C4-2B (cell line): ENCODE results near the gene CRYGN.

Source experiments
- CTCF ChIP-seq: fragments of 450-650 bp; conservative IDR thresholded peaks from 2 replicates; pipeline ENCODE4 v1.5.1; 2017; ENCODE audit warnings: mild to moderate bottlenecking
- ZFX ChIP-seq: fragments of 450-650 bp; IDR thresholded peaks from 2 replicates; pipeline ENCODE4 v1.6.1; 2017

DNA sequence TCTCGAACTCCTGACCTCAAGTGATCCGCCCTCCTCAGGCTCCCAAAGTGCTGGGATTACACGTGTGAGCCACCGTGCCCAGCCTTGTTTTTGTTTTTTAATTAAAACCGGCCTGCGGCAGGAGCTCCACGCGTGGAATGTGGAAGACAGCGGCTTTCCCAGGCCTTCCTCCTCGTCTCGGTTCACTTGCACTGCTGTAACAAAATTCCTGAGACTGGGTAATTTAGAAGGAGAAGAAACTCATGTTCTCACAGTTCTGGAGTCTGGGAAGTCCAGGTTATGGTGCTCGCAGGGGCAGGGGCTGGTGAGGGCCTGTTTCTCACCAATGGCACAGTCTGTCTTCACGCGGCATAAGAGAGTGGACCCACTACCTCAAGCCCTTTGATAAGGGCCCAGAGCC lies 14.4 kb upstream of the CRYGN start:
- no peak for TF ChIP-seq CTCF
- no peak for TF ChIP-seq ZFX
